Esophagus muscularis mucosa (tissue), 4 donors: ENCODE results near the gene COBL. TPM values are rescaled to one million over a fixed set of nuclear protein-coding genes. Genes with fewer than 3 reads are reported as not detected.

ENCODE experiments used
- DNase-seq: peaks from one replicate; pipeline ENCODE4 v3.0.0-alpha.2; 2017; ENCODE audit errors: extremely low spot score
- H3K27ac ChIP-seq, 4 donors: fragments of 200-600 bp; sonication (generic); replicated peaks in 1 of 4; 1 replicate in 3 of 4; 2 replicates in 1 of 4; pipeline ENCODE4 v1.5.1; 2016 to 2019; ENCODE audit warnings: mild to moderate bottlenecking in 1 of 4
- H3K27me3 ChIP-seq, 4 donors: fragments of 200-600 bp; sonication (generic); one replicate each; pipeline versions ENCODE4 v1.5.1 to v1.6.0; 2016 to 2019
- H3K36me3 ChIP-seq, 4 donors: fragments of 200-600 bp; sonication (generic); one replicate each; pipeline ENCODE4 v1.5.1; 2016 to 2019
- H3K4me1 ChIP-seq, 4 donors: fragments of 200-600 bp; sonication (generic); one replicate each; pipeline ENCODE4 v1.5.1; 2016 to 2019
- H3K4me3 ChIP-seq, 4 donors: fragments of 200-600 bp; sonication (generic); 1 replicate in 2 of 4; 2 replicates in 2 of 4; pipeline ENCODE4 v1.5.1; 2016 to 2019; ENCODE audit warnings: mild to moderate bottlenecking in 4 of 4, moderate library complexity in 1 of 4
- H3K9me3 ChIP-seq, 4 donors: fragments of 200-600 bp; sonication (generic); 1 replicate in 3 of 4; 2 replicates in 1 of 4; pipeline ENCODE4 v1.5.1; 2016 to 2019
- EP300 ChIP-seq: sonication (generic); formaldehyde crosslinking; IDR thresholded peaks from one replicate; pipeline ENCODE4 v1.6.1; 2017; ENCODE audit warnings: antibody characterized with exemption
- POLR2A ChIP-seq: fragments of 450-650 bp; IDR thresholded peaks from one replicate; pipeline ENCODE4 v1.6.1; 2017; ENCODE audit warnings: antibody characterized with exemption, moderate library complexity, mild to moderate bottlenecking, low read depth
- POLR2AphosphoS5 ChIP-seq, 2 donors: sonication (generic); formaldehyde crosslinking; IDR thresholded peaks; one replicate each; pipeline ENCODE4 v1.6.1; 2017; ENCODE audit warnings: antibody characterized with exemption in 2 of 2
- WGBS: methylation state at CpG from one replicate; pipeline ENCODE4 v1.1.5; 2018; 5-methylcytosine and 5-hydroxymethylcytosine counted together
- intact Hi-C: fragments of 100-400 bp; cut with DNase I; formaldehyde crosslinking; loops from one replicate; pipeline ENCODE4 v1.15.1; 2023
- total RNA-seq, 4 donors: library from RNA; depleted of rRNA; stranded (reverse); fragments of >200 nt; gene quantifications; one replicate each; pipeline versions ENCODE4 v1.1.0 to v1.2.1, GENCODE V29; 2016
- TF ChIP-seq, protein P1 (sequence below), 3 experiments: fragments of 200-600 bp in 2 of 3; fragments of 450-650 bp in 1 of 3; sonication (generic) in 2 of 3; IDR thresholded peaks; one replicate each; pipeline ENCODE4 v1.5.1; 2017 to 2019; ENCODE audit warnings: antibody characterized with exemption in 3 of 3, mild to moderate bottlenecking in 2 of 3, moderate library complexity in 1 of 3

The COBL gene
- total RNA-seq, 4 donors from 2014 or later: 29.8 to 51.4 (median 45.9) TPM

DNA sequence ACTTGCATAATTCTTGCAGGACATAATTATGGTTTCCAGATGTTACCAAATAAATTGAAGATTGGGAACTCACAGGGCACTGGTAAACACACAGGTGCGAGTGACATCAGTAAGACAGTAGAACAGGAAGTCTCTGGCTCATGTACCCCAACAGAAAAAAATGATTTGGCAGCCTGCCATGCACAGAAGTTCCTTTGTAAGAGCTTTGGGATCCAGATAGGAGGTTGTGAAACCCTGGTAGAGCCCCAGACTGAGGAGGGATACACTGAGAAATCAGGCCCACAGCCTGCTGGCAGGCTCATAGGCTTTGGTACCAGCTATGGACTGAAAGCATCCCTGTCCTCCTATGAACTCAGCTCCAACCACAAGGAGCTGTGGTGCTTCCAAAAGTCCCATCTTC lies 118.0 kb downstream of the COBL start:
- Histone ChIP-seq H3K4me1 (peaks cover 0 to 7% (median 2%) of the 10 kb centered on the region in 4 donors), H3K4me3 (no peak overlapping the region), H3K9me3 (peaks cover 0 to 5% (median under 1%) of the 10 kb centered on the region in 4 donors), H3K36me3 (no peaks in the 10 kb centered on the region), H3K27me3 (no peaks in the 10 kb centered on the region), H3K27ac (no peak overlapping the region)
- DNase-seq: no peak
- intact Hi-C loops: no loop called here
- 71% methylated on average over 1 of the region's 1 CpG for WGBS
- no peak for TF ChIP-seq POLR2AphosphoS5 (IDR thresholded peaks at IDR 0.05)
- TF ChIP-seq POLR2A: no peak
- no peak for TF ChIP-seq EP300
- TF ChIP-seq, protein P1, sequence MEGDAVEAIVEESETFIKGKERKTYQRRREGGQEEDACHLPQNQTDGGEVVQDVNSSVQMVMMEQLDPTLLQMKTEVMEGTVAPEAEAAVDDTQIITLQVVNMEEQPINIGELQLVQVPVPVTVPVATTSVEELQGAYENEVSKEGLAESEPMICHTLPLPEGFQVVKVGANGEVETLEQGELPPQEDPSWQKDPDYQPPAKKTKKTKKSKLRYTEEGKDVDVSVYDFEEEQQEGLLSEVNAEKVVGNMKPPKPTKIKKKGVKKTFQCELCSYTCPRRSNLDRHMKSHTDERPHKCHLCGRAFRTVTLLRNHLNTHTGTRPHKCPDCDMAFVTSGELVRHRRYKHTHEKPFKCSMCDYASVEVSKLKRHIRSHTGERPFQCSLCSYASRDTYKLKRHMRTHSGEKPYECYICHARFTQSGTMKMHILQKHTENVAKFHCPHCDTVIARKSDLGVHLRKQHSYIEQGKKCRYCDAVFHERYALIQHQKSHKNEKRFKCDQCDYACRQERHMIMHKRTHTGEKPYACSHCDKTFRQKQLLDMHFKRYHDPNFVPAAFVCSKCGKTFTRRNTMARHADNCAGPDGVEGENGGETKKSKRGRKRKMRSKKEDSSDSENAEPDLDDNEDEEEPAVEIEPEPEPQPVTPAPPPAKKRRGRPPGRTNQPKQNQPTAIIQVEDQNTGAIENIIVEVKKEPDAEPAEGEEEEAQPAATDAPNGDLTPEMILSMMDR (IDR thresholded peaks at IDR 0.05): no peak

DNA sequence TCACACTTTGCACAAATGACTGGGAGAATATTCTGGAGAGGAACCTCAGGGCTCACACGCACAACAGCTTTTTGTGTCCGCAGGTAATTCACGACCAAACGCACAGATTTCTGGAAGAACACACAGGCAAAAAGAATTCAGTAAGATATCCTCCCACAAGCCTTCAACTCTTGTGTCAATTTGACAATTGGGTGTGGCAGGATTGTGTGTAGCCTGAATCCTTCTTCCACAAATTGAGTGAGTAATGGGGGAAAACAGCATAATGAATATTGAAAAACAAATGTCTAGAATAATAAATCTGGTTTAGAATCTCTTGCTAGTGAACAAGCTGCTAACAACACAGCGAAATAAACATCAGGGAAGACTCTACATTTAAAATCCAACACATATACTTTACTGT lies 125.6 kb downstream of the COBL start:
- Histone ChIP-seq H3K27me3 (no peaks in the 10 kb centered on the region), H3K27ac (no peak overlapping the region), H3K9me3 (no peaks in the 10 kb centered on the region), H3K4me3 (no peak overlapping the region), H3K36me3 (peaks cover 0 to 5% (median 0%) of the 10 kb centered on the region in 4 donors), H3K4me1 (peaks cover 12 to 31% (median 30%) of the 10 kb centered on the region in 4 donors)
- 90% methylated on average over 5 of the region's 5 CpGs for WGBS
- DNase-seq: no peak
- TF ChIP-seq POLR2A: no peak
- TF ChIP-seq, protein P1 (IDR thresholded peaks at IDR 0.05): no peak
- no peak for TF ChIP-seq EP300
- TF ChIP-seq POLR2AphosphoS5 (IDR thresholded peaks at IDR 0.05): no peak
- intact Hi-C loops: no loop called here

DNA sequence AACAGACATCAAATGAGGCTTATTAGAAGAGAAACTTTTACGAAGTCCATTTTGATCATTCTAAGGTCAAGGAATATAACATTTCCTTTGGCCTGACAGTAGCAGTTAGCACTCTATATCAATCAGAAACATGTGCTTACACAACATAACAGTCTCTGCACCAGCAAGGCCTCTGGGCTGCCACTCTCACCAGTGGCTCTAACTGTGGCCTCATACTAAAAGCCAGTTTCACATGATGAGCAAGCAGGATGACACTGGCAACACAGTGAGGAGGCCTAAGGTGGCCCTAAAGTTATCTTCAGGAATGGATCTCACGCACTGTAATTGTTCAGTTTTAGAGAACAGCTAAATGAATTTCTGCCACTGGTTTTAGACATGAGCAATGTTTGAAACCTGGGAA lies 126.8 kb downstream of the COBL start:
- Histone ChIP-seq H3K27ac (peak overlapping the region in 1 of 4 donors; percentile 34), H3K4me1 (peaks cover 13 to 37% (median 34%) of the 10 kb centered on the region in 4 donors), H3K9me3 (no peaks in the 10 kb centered on the region), H3K27me3 (no peaks in the 10 kb centered on the region), H3K4me3 (no peak overlapping the region), H3K36me3 (peaks cover 0 to 5% (median 0%) of the 10 kb centered on the region in 4 donors)
- DNase-seq: no peak
- WGBS: 90% methylated on average over 2 of the region's 2 CpGs
- intact Hi-C loops: no loop called here
- TF ChIP-seq POLR2A (no peak), EP300 (no peak), POLR2AphosphoS5 (IDR thresholded peaks at IDR 0.05) (no peak)
- TF ChIP-seq, protein P1 (IDR thresholded peaks at IDR 0.05): no peak

DNA sequence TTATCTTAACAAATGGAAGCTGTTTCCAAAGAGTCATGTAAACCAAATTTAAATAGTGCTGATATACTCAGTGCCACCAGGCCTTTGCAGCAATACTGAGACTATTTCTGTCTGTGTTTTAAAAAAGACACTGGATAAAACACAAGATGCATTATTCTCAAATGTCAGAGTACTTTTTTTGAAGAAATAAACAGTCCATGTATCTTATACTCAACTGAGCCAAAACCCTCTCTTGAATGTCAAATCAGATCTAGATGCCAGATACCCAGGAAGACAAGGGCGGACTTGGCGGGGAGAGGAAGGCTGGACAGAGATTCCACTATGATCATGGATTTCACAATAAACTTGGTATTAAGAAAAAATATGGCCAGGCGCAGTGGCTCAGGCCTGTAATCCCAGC lies 127.6 kb downstream of the COBL start:
- Histone ChIP-seq H3K4me3 (no peak overlapping the region), H3K4me1 (peaks cover 13 to 37% (median 34%) of the 10 kb centered on the region in 4 donors), H3K27ac (peak overlapping the region in 2 of 4 donors; percentile 34 to 45), H3K27me3 (no peaks in the 10 kb centered on the region), H3K36me3 (peaks cover 0 to 5% (median 0%) of the 10 kb centered on the region in 4 donors), H3K9me3 (no peaks in the 10 kb centered on the region)
- TF ChIP-seq POLR2AphosphoS5 (IDR thresholded peaks at IDR 0.05) (no peak), EP300 (no peak), POLR2A (no peak)
- TF ChIP-seq, protein P1 (IDR thresholded peaks at IDR 0.05): no peak
- DNase-seq: no peak
- WGBS: 67% methylated on average over 3 of the region's 3 CpGs
- intact Hi-C loops: no loop called here

DNA sequence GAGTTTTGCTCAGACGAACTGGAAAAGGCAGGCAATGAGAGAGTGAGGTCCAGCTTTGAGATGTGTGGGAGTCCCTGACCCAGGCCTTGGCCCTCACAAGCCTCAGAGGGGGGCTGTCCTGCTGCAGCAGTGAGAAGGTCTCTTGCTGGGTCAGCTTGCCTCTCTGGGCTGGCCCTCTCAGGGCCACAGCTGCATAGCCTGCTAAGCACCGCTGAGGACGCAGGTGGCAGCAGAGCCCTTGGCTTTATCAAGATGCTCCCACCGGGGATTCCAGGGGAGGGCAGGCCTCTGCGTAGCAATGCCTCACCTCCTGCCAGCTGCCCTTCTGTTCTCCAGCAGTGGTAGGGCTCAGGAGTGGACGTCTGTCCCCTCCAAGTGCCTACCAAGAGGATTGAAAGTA lies 128.7 kb downstream of the COBL start:
- 47% methylated on average over 4 of the region's 6 CpGs for WGBS
- H3K27ac ChIP-seq: peak overlapping the region in 3 of 4 donors; percentile 9 to 45 (median 39)

More for the DNA sequence above, 128.7 kb downstream of the COBL start:
- no peaks in the 10 kb centered on the region for H3K27me3 ChIP-seq
- TF ChIP-seq POLR2A: no peak
- TF ChIP-seq, protein P1 (IDR thresholded peaks at IDR 0.05): peak in 1 of 3 experiments; percentile 31
- TF ChIP-seq EP300: no peak
- intact Hi-C loops: no loop called here
- H3K9me3 ChIP-seq: no peaks in the 10 kb centered on the region
- peaks cover 13 to 37% (median 34%) of the 10 kb centered on the region in 4 donors for H3K4me1 ChIP-seq
- H3K36me3 ChIP-seq: peaks cover 0 to 5% (median 0%) of the 10 kb centered on the region in 4 donors
- DNase-seq: no peak
- H3K4me3 ChIP-seq: no peak overlapping the region
